Measurements from ENCODE around the gene BCOR.
A peak's percentile ranks its signal among the peaks of the same experiment; 100 is the strongest.

The BCOR gene

DNA sequence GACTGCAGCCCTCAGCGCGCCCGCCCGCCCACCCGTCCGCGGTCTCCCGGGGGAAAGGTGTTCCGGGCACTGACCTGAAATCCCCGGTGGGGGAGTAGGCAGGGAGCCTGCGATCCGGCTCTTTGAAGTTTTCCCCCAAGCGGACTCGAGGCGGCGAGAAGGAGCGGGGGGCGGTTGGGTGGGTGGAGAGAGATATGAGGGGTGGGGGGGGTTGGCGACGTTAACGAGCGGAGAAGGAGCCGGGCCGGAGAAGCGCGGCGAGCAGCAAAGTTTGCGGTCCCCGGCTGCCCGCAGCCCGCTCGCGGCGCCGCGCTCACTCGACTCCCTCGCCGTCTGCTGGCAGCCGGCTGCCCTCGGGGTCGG lies 636 bp downstream of the BCOR start:
- DNase-seq = no peak

DNA sequence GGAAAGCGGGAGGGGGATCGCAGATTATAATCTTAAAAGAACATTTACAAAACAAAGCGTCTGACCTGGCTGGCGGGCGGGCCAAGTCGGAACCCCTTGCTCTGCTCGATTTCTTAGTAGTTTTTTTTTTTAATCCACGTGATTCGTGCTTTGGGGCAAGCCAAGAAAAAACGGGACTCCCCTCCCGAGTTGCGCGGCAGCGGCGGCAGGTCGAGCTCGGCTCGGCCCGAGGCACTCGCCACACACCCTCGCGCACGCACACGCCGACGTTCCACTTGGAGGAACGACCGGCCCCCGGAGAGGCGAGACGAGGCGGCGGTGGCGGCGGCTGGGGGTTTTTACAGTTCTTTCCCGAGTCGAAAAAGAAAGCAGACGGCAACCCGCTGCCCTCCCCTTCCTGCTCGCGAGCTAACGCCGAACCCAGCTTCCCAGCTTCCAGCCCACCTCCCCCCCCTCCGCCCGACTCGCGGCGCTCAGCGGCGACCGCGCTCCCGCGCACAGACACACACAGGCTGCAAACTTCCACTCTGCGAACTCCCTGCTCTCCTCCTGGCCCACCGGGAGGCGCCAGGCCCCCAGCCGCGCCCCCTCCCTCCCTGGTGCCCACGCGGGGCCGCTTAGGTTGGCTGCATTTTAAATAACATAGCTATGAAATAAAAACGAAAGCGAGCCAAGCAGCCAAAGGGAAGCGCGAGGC lies 1.2 kb downstream of the BCOR start:
- no peak for DNase-seq

DNA sequence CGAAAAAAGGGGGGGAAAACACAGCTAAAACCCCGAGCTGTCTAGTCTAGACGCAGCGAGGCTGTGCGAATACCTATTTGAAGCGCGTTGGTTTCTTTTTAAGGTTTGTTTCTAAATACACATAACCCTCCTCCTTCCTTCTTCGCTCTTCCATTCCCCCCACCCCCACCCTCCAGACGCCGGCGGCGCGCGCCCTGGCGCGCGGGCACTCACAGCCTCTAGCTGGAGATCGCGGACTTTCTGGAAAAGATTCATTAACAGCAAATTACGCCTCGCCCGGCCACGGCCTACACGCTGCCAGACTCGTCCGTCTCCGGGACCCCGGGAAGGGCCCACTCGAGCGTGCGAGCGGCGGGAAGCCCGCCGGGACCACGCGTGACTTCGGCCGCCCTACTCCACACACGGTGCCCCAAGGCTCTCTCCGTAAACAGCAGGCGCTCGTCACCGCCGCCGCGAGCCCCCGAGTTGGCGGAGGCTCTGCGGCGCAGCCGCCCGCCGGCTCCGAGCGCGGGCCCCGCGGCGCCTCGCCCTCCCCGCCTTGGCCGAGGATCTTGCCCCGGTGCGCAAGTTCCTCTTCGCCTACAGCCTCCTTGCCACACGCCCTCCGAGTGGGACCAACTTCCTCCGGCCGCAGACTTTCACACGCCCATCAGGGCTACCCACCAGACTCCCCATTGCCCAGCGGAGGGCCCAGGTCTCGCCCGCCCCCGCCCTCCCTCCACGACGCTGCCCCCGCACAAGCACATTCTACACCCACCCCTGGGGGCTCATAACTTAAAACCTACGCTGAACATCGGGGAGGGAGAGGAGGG lies 2.0 kb downstream of the BCOR start:
- DNase-seq = peak; percentile 34

DNA sequence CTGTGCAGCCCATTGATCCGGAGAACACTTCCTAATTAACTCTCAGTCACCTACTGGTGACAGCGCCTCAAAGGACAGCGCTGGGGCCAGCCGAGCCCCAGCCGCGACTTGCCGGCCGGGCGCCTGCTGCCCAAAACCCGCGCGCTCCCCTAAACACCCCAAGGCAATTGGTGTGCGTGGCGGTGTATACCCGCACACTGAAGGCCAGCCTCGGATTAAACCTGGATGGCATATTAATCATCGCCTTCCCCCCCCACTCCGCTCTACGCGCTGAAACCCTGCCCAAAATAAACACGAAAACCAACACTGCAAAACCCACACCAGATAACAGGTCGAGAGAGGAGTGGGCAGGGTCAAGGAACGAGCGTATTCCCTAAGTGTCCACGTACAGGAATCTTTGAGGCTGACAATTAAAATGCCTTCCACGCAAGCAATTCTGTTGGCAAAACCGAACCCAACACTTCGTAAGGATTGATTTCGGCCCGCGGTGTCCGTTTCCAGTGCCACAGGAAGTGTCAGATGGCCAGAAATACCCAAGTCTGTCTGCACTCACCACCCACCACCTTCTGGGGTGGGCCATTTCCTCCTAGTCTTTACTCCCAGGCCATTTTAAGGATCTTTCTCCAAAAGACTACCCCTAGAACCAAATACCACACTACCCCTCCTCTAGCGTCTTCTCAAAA lies 2.7 kb downstream of the BCOR start:
- DNase-seq = no peak

DNA sequence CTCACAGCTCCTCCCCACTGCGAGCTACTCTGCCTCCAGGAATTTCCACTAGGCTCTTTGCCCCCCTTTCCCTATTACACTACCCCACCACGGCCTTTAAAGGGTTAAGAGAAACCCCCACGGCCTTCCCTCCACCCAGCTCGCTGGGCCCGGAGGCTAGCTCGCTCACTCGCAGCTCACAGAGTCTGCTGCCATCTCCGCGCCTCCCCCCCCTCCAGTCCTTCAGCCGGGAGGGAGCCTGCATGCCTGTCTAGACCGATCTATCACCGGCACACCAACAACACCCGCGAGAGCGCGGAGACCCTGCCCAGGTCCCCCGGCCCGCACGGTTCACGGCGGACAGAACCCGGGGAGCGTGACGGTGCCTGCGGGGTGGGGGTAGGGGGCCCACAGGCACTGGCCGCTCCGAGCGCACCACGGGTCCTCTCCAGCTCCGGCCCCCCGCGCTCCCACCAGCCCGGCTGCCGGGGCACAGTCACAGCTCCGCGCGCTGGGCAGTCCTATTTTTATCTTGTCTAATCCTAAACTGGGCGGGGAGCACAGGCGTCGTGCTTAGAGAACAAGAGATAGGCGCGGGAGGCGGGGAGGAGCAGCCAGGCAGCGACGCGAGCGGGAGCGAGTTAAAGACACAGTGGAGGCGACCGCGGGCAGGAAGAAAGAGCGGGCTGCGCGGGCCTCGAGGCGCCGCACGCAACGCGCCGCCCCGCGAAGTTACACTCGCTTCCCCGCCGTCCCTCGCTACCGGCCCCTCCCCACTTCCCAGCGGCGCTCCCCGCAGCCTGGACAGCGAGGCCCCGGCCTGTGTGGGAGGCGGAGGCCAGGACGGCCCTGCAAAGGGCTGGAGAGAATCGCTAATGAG lies 3.5 kb downstream of the BCOR start:
- DNase-seq = no peak

DNA sequence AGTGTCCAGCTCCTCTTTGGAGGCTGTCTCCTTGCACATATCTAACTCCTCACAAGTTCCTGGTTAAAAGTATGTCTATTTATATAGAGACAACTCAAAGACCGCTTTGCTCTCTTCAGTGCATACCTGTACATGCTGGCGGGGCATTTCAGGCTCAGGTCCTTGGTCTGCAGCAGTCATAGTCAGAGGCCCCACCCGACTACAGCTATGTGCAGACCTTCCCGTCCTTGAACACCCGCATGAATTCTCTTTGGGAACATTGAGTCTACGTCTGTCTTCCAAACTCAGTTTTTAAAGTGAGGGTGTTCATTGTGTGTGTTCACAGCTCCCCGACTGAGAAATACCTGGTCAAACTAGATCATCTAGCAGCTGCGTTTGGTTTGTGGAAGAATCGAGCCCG lies 4.2 kb downstream of the BCOR start:
- DNase-seq = no peak

DNA sequence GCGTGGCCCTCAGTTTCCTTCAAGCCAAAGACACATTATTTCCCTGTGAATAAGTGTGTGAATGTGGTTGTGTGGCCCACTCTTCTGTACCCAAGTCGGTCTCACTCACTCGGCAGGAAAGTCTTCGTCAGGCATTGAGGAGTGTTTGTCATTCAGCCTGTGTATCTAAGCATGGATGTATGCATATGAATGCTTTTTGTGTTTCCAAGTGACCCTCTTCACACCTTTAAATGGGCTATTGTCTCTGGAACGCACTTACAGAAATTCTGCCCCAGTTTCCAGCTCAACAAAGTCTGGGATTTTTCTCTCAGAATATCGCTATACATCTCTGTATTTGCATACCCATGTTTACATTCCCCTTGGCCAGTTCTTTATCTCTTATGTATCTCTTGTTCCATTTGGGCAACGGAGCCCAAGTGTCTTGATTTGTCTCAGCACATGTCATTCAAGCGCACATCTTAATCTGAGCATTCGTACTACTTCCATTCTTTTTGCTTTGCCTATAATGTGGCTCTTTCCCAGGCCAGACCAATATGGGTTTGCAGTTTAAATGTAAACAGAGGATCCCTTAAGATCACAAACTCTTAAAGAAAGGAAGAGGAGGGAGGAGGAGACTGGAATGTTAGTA lies 4.8 kb downstream of the BCOR start:
- DNase-seq = no peak

DNA sequence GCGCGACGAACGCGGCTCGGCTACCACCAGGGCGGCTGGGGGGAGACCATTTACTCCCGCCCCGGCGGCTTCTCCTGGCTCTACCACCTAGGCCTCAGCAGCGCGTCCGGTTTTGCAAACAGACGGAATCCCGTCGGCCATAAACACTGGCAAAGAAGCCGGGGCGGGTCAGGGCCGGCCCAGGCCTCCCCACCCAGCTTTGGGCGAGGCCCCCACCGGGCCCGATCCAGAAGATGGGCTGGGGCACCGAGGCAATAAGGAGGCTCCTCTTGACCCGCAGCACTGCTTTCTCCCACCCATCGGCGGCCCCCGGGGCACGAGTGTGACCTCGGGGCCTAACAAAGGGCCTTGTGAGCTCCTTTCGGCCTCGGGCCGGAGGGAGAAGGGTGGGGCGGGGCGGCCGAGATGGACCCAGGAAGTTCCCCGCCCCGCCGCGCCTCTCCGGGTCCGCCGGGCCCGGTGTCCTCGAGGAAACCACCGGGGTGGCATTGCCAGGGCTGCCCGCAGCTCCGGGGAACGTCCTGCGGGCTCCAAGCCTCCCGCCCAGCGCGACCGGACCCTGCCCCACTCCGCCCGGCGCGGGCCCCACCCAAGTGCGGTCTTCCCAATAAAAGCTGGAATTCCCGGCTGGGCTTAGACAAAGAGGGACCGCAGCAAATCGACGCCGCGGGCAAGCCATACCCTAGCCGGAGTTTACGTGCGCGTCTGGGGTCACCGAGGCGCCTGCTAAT lies 5.9 kb downstream of the BCOR start:
- DNase-seq = no peak

DNA sequence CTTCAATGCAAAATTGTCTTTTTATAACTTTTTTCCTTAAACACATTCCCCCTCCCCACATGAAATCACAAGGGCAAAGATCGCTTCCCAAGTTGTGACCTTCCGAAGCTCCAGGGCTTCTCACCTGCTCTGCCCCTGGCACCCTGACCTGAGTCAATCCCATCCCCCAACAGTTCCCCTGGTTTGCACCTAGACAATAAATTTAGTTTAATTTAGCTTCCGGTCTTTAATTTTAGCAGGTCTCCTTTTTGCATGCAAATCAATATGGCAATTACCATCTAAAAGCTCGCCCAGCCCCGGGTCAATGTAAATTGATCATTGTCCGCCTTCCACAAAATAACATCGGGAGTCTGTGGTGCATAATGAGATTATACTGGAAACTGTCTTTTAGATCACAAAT lies 6.8 kb downstream of the BCOR start:
- DNase-seq = no peak

DNA sequence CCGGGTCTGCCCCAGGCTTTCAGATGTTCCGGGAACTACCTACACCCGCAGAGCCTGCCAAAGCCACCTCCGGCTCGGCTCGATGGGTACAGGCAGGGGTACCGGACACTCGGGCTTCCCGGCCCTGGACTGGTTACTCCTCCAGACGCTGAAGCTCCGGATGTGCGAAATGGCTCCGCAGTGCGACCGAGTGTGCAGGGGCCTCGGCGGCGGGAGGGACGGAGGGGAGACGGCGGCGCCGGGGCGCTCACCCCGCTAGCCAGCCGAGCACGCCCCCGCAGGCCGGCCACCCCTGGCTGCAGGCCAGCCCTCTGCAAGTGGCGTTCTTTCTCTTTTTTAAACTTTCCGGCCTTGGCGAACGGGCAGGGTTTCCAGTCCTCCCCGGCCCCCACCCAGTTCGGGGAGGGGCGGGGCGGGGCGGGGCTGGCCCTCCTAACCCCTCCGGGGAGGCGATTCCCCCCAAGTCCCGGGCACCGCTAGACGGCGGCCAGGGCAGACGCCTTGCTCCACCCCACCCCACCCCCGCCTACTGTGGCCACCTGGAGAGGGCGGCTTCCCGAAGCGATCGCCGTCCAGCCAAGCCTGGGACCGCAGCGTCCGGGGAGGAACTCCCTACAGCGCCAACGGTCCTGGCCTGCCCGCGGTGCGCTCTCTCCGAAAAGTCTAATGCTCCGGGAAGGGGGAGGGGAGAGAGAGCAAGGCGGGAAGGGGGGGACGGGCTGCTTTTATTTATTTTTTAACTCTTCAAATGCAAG lies 7.5 kb downstream of the BCOR start:
- no peak for DNase-seq

DNA sequence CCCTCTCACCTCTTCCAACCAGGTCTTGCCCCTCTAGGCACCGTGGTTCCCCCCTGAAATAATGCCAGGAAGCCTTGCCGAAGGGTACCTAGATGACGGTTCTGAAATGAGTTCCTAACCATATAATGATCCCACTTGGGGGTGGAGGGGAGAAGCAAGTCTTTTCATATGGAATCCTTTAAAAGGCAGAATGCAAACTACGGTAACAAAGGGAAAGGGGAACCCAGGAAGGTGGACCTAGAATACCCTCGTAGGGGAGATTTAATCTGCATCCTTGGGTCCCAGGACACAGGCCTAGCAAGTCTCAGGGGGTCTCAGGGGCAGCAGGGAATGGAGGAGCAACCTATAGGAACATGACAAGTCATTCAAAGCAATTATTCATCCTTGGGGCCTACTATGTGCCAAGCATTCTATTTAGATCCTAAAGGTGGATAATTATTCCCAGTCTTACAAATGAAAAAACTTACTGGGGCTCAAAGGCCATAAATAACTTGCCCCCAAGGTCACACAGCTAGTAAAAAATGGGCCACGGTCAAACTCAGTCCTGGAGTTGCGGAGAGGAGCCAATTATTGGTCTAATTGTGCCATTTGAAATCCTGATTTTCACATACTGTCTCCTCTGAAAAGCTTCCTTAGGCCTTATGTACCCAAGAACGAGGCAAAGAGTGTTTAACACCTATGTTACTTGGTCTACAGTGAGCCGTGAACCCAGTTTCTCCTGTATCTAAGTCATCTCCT lies 8.8 kb downstream of the BCOR start:
- DNase-seq = no peak

DNA sequence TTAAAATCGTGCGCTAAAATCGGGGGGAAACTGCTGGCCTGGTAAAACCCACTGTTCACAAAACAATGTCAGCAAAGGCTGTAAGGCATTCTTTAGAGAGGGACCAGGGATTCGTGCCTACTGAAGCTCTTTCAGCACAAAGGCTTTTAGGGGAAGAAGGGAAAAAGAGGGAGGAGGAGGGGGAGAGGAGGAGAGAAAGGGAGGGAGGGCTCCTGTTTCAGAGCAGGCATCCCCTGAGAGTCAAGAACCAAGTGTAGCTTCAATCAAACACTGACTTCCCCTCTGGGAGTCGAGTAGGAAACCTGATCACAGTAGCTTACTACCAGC lies 9.5 kb downstream of the BCOR start:
- no peak for DNase-seq

DNA sequence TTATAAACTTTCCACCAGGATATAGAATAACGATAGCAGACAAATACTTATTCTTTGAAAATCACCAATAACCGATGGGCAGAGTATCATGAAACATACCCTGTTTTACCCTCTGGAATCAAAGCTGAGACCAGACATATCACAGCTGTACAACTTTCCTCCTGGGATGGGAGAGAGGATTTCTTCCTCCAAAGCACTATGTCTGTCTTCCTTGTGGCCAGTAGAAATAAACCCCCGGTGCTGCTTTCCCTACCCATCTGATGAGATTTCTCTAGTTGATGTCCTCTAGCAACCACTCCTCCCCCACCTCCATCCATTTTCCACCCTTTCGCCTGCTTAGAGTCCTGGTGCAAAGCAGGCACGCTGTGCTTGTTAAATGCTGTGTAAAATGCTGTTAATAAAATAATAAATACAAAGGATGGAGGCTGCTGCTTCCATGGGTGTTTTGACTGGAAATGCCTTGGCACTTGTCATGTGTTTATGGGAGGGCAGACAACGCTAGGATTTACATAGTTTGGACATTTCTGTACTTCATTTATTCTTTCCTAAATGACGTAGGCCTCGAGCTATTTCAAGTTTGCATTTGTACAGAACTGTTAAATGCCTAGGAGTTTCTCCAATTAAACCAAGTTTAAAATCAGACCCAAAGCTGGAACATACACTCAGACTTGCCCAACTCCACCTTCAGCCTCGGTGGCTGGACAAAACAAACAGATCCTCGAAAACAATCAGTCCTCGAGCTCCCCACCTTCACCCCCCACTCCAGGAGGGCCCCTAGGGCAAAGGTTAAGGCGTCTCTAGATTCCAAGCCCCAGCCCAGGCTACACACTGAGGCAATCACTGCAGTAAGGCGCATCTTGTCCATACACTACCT lies 10.1 kb downstream of the BCOR start:
- no peak for DNase-seq

DNA sequence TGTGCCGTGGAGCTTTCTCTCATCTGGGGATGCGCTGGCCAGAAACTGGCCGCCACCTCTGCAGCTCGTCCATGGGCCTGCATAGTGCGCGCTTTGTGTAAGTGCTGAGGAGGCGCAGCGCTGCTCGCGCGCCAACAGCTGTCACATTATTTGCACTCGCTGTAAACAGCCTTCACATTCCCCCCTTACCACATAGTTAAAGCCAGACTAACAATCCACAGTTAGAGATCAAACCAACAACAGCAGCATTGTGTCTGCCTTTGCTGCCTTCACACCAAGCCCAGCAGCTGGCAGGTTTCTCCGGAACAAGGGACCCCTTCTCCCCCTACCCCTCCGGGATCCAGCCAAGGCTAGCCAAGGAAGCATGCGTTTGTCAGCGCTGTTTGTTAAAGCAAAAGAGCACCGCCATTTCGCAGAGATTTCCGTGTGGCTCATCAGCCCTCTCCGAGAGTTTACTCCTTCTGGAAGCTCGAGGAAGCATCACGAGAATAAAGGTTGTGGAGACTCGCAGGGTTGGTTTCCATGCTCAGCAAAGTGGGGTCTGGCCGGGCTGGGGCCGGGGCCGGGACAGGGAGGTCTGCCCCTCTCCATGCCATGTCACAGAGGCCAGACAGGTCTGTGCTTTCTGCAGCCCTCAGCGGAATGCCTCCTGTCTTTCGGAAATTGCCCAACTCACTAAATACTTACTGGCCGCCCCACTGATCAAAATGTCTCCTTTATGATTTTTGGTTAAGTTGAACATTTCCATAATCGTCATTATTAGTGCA lies 11.0 kb downstream of the BCOR start:
- no peak for DNase-seq

DNA sequence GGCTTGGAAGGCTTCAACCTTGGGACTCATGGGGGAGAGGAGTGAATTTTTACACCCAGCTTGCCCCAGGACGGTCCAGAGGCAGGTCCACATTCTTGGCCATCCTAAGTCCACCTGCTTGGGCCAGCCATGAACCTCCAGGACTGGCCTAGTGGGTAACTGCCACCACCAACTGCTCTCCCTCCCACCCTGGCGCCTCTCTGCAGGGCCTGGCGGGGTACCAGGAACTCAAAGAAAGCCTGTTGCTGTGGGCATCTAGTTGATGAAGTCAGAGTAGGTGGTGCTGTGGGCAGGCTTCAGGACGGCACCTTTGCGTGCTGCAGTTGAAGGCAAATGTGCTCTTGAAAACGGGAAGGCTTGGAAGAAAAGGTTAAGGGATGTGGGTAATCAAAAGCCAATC lies 12.0 kb downstream of the BCOR start:
- no peak for DNase-seq

DNA sequence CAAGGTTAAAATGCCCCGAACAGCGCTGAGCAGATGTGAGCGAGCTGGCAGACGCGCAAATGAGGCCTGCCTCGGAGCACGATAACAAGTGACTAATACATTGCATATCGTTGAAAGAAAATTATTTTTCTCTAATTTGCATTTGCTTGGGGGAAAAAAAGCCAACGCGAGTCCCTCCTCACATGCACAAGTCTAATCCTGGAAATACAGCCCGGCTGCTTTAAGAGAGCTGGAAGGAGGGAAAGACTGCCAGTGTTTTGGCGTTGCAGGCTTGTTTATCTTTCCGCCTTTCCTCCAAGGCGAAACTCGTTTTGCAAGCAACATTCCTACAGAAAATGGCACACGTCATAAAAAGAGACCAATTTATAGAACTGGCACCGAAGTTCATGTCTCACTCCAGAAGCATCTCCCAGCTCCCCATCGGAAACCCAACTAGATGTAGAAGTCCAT lies 12.6 kb downstream of the BCOR start:
- DNase-seq = no peak

DNA sequence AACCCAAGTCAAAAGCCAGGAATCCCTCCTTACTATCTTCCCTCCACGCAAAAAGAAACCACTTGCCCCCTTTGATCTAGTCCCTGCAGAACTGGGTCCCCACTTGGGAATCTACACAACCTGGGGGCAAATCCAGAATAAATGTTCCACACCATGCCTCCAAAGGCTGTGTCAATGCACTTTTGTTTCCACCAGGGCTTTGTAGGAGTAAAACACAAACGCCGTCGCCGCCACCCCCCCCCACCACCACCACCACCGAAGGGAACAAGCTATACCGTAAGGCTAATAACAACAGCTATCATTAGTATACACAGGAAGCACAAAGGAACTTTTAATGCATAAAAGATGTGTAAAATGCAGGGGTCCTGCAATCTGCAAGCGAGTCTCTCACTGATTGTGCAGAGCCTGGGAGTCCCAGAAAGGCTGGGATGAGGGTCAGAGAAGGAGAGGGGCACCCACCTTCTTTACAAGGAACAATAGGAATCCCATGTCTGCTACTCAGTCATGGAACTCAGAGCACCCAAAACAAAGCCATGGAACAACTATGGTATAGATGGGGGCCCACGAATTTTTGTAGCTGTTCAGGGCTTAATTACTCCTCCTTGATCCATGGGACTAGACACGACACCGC lies 13.2 kb downstream of the BCOR start:
- DNase-seq = no peak

DNA sequence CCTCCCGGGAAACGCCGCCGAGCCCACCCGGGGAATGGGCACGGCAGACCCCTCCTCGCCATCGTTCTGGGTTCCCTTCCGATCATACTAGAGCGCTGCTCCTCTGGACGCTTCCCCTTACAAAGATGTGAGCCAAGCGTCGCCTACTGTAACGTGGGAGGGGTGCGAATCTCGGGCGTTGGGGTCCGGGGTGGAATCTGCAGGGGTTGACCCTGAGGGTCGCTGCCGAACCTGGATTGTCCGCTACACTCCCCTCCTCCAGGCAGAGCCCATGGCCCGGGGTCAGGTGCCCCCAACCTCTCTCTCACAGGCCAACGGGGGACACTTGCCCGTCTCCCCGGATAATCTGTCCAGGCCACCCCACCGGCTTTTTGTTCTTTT lies 13.8 kb downstream of the BCOR start:
- DNase-seq = no peak
